Measurements from ENCODE around the gene SLC4A11.

The SLC4A11 gene

DNA sequence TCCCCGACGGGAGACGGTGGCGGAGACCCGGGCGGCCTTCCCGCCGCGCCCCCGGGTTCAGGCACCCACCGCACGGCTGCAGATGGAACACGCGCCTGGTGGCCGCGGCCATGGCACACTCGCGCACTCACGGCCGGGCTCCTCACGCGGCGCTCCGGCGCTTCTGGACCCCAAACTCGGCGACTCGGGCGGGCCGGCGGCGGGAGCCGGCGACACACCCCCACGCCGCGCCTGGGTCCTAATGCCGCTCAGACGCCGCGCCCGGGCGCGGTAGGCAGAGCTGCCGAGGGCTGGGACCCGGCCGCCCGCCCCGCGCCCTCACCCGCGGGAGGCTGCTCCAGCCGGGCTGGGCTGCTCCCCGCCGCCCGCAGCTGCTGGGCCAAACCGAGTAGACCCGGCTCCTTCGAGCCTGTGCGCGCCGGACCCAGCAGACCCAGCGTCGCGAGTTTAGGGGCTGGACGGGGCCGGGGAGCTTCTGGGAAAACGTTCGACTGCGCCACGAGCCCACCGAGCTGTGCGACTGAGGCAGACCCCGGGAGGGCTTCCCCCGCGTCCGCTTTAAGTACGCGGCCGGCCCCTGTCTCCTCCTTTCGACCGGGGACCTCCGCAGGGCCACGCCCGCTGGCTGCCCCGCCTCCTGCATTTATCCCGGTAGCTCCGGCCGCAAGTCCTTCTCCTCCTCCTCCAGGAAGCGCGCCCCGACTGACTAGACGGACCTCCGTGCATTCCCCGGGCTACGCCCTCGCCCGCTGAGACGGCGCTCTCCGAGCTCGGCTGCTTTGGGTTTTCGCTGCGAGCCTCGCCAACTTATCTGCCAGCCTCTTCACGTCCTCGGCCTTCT is at the start of gene SLC4A11:
SLC4A11 (minus strand) TSS at position 165 of the 841 bp plus-strand sequence; CDS start at position 112, 53 bp downstream.
- Mint-ChIP-seq H3K4me3 (peak within 1 kb of the TSS; percentile 81), H3K27me3 (peaks cover 50% of the 10 kb centered on the region), H3K36me3 (ENCODE audit: low read depth) (peaks cover 3% of the 10 kb centered on the region), H3K27ac (no peak within 1 kb of the TSS), H3K9me3 (no peaks in the 10 kb centered on the region), H3K4me1 (ENCODE audit: low read depth) (peaks cover 7% of the 10 kb centered on the region)

- no peaks in the 10 kb centered on the region for H3K27me3 Mint-ChIP-seq
- no peak overlapping the region for H3K27ac Mint-ChIP-seq
- no peaks in the 10 kb centered on the region for H3K9me3 Mint-ChIP-seq
- H3K4me1 Mint-ChIP-seq (ENCODE audit: low read depth) = no peaks in the 10 kb centered on the region
- no peaks in the 10 kb centered on the region for H3K36me3 Mint-ChIP-seq (ENCODE audit: low read depth)
- no peak overlapping the region for H3K4me3 Mint-ChIP-seq
Measured at GRCh38 chr20:3283222-3283820, 44.3 kb upstream of the SLC4A11 start.

DNA sequence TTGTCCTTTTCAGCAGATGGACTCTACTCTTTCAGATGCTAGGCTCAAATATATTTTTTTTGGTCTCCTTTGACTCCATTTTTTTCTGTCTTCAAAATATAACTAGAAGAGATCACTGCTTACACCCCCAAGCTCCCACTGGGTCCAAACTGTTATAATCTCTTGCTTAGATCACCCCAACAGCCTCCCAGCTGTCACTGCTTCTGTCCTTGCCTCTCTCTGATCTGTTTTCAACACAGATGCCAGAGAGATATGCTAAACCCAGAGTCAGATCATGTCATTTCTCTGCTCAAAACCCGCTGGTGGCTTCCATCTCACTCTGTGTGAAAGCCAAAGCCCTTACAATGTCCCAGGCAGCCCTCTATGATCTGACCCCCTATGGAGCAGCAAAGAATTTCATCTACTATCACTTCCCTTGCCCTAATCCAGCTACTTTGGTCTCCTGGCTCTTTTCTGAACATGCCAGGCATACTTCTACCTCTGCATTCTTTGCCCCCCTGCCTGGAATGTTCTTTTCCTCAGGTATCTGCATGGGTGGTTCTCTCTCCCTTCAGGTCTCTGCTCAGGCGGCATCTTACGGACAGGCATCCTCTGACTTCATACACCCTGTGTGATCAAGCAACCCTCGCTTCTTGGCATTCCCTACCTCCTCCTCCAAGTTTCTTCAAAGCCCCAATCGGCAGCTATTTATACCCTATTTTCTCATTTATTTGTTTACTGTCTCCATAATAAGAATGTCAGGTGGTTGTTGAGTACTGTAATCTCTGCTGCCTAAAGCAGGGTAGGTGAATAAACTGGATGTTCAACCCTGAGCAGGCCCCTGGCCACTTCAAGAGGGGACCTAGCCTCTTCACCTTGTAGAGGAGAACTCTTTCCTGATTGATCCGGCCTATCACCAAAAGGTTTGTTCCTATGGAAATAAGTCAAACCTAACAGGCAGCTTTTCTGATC is 43.6 kb upstream of the SLC4A11 start:
- Mint-ChIP-seq H3K4me3 (no peak overlapping the region), H3K9me3 (no peaks in the 10 kb centered on the region), H3K27ac (no peak overlapping the region), H3K4me1 (ENCODE audit: low read depth) (no peaks in the 10 kb centered on the region), H3K27me3 (no peaks in the 10 kb centered on the region), H3K36me3 (ENCODE audit: low read depth) (peaks cover 4% of the 10 kb centered on the region)

- Mint-ChIP-seq H3K27me3 (no peaks in the 10 kb centered on the region), H3K4me1 (ENCODE audit: low read depth) (no peaks in the 10 kb centered on the region), H3K27ac (no peak overlapping the region), H3K9me3 (no peaks in the 10 kb centered on the region), H3K36me3 (ENCODE audit: low read depth) (peaks cover 4% of the 10 kb centered on the region), H3K4me3 (no peak overlapping the region)
Measured at GRCh38 chr20:3281437-3281836, 42.4 kb upstream of the SLC4A11 start.

DNA sequence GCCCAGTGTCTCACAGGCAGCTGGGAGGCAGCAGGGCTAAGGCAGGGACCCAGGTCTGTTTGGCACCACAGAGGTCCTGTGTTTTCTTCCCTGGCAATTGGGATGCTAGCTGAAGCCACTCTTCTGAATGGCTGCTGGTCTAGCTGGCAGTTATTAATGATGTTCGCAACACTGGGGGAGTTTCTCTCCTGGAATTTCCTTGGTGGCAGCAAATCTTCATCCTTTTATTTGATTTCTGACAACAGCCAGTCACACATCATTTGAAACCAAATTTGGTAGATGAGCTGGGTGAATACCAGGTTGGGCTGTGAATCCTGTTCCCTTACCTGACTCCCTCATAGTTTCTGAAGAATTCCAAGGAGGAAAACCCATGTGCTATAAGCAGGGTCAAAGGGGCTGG is 40.8 kb upstream of the SLC4A11 start:
- Mint-ChIP-seq H3K4me1 (ENCODE audit: low read depth) (no peaks in the 10 kb centered on the region), H3K27me3 (no peaks in the 10 kb centered on the region), H3K4me3 (no peak overlapping the region), H3K27ac (no peak overlapping the region), H3K36me3 (ENCODE audit: low read depth) (peaks cover 4% of the 10 kb centered on the region), H3K9me3 (no peaks in the 10 kb centered on the region)

- H3K27ac Mint-ChIP-seq = no peak overlapping the region
- no peaks in the 10 kb centered on the region for H3K27me3 Mint-ChIP-seq
- no peaks in the 10 kb centered on the region for H3K4me1 Mint-ChIP-seq (ENCODE audit: low read depth)
- peaks cover 4% of the 10 kb centered on the region for H3K36me3 Mint-ChIP-seq (ENCODE audit: low read depth)
- no peaks in the 10 kb centered on the region for H3K9me3 Mint-ChIP-seq
- H3K4me3 Mint-ChIP-seq = no peak overlapping the region
Measured at GRCh38 chr20:3277686-3278465, 38.9 kb upstream of the SLC4A11 start.

DNA sequence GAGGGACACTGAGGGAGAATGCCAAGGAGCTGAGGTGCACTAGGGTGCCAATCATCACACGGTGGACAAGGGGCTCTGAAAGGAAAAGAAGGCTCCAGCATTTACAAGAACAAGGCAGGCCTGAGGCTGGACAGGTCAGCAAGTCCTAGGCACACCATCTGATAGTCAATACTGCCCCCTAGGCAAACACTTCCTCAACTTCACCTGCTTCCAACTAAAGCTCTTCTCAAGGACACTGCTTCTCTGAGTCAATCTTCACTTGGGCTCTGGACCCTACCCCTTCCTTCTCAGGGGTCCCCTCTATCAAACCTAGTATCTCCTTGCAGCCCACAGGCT is 37.7 kb upstream of the SLC4A11 start:
- no peaks in the 10 kb centered on the region for H3K27me3 Mint-ChIP-seq
- H3K4me1 Mint-ChIP-seq (ENCODE audit: low read depth) = no peaks in the 10 kb centered on the region
- H3K27ac Mint-ChIP-seq = no peak overlapping the region
- no peaks in the 10 kb centered on the region for H3K9me3 Mint-ChIP-seq
- peaks cover 4% of the 10 kb centered on the region for H3K36me3 Mint-ChIP-seq (ENCODE audit: low read depth)
- no peak overlapping the region for H3K4me3 Mint-ChIP-seq

DNA sequence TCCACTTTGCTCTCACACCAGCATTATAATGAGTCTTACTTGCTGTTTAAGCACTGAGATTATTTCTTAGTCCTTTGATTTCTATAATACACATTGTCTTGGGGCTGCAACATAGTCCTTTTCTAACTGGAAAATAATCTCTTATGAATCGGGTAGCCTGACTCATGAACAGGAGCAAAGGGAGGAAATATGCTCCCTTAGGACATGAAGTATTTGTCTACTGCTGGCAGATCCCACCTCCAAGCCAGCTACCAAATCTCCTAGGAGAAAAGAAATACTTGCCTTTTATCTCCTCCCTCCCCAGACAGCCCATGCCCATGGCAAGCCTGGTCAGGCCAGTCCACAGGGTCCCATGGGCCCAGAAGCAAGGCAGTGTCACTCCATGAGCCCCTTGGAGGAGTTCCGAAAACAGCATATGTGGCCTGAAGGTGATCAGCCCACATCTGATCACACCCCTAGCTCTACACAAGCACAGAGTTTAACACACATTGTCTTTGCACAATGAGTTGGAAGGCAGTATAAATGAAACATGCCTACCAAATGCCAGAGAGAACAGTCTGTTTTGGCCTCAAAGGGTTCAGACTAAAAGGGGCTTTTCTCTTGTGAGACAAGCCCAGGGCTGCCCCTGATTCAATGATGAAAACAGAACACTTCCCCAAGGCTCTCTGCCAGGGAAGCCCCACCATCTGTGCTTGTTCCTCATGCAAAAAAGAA is 37.1 kb upstream of the SLC4A11 start:
- no peaks in the 10 kb centered on the region for H3K4me1 Mint-ChIP-seq (ENCODE audit: low read depth)
- peaks cover 4% of the 10 kb centered on the region for H3K36me3 Mint-ChIP-seq (ENCODE audit: low read depth)
- no peaks in the 10 kb centered on the region for H3K9me3 Mint-ChIP-seq
- no peaks in the 10 kb centered on the region for H3K27me3 Mint-ChIP-seq
- H3K4me3 Mint-ChIP-seq = no peak overlapping the region
- no peak overlapping the region for H3K27ac Mint-ChIP-seq

GRCh38 chr20:3275064-3275935 is 36.3 kb upstream of the SLC4A11 start:
- no peak overlapping the region for H3K4me3 Mint-ChIP-seq
- H3K4me1 Mint-ChIP-seq (ENCODE audit: low read depth) = no peaks in the 10 kb centered on the region
- H3K9me3 Mint-ChIP-seq = no peaks in the 10 kb centered on the region
- no peak overlapping the region for H3K27ac Mint-ChIP-seq
- H3K36me3 Mint-ChIP-seq (ENCODE audit: low read depth) = peaks cover 4% of the 10 kb centered on the region
- no peaks in the 10 kb centered on the region for H3K27me3 Mint-ChIP-seq

DNA sequence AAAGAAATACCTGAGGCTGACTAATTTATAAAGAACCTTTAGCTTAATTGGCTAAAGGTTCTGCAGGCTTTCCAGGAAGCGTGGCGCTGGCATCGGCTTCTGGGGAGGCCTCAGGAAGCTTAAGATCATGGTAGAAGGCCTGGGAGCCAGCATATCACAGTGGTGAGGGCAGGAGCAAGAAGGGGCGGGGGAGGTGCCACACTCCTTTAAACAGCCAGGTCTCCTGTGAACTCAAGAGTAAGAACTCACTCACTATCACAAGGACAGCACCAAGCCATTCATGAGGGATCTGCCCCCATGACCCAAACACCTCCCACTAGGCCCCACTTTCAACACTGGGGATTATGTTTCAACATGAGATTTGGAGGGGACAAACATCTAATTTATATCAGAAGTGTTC is 34.4 kb upstream of the SLC4A11 start:
- Mint-ChIP-seq H3K9me3 (no peaks in the 10 kb centered on the region), H3K4me1 (ENCODE audit: low read depth) (no peaks in the 10 kb centered on the region), H3K36me3 (ENCODE audit: low read depth) (peaks cover 4% of the 10 kb centered on the region), H3K27ac (no peak overlapping the region), H3K27me3 (no peaks in the 10 kb centered on the region), H3K4me3 (no peak overlapping the region)

DNA sequence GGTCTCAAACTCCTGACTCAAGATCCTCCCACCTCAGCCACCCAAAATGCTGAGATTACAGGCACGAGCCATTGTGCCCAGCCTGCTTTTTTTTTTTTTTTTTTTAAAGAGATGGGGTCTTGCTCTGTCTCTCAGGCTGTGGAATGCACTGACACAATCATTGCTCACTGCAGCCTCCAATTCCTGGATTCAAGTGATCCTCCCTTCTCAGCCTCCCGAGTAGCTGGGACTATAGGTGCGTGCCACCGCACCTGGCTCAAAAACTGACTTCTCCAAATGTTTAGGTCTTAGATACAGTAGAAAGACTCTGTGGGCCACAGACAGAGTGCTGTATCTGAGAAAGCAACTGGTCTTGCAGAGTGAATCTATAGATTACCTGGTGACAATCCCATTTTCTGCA is 31.1 kb upstream of the SLC4A11 start:
- no peak overlapping the region for H3K4me3 Mint-ChIP-seq
- H3K9me3 Mint-ChIP-seq = no peaks in the 10 kb centered on the region
- no peaks in the 10 kb centered on the region for H3K4me1 Mint-ChIP-seq (ENCODE audit: low read depth)
- H3K27me3 Mint-ChIP-seq = no peaks in the 10 kb centered on the region
- peaks cover under 1% of the 10 kb centered on the region for H3K36me3 Mint-ChIP-seq (ENCODE audit: low read depth)
- no peak overlapping the region for H3K27ac Mint-ChIP-seq

GRCh38 chr20:3262566-3262965 is 23.6 kb upstream of the SLC4A11 start:
- Mint-ChIP-seq H3K9me3 (no peaks in the 10 kb centered on the region), H3K4me3 (no peak overlapping the region), H3K27me3 (no peaks in the 10 kb centered on the region), H3K36me3 (ENCODE audit: low read depth) (peaks cover 14% of the 10 kb centered on the region), H3K27ac (no peak overlapping the region), H3K4me1 (ENCODE audit: low read depth) (no peaks in the 10 kb centered on the region)

GRCh38 chr20:3258429-3258828 is 19.4 kb upstream of the SLC4A11 start:
- no peaks in the 10 kb centered on the region for H3K27me3 Mint-ChIP-seq
- no peak overlapping the region for H3K4me3 Mint-ChIP-seq
- peaks cover 13% of the 10 kb centered on the region for H3K36me3 Mint-ChIP-seq (ENCODE audit: low read depth)
- H3K4me1 Mint-ChIP-seq (ENCODE audit: low read depth) = no peaks in the 10 kb centered on the region
- no peaks in the 10 kb centered on the region for H3K9me3 Mint-ChIP-seq
- no peak overlapping the region for H3K27ac Mint-ChIP-seq

Measured in stimulated activated naive CD8-positive, alpha-beta T cell treated with anti-CD3 and anti-CD28 coated beads, Interleukin-15, Interleukin-2, amounts not matched to agents 100 ng/mL and 50 ng/mL, for 24 hours (primary cell).